Breast epithelium (tissue), 4 donors: ENCODE data around the gene TASOR2. TPM values are rescaled to one million over a fixed set of nuclear protein-coding genes. Genes with fewer than 3 reads are reported as not detected.

Experiments
- DNase-seq, 2 donors: peaks; one replicate each; pipeline ENCODE4 v3.0.0-alpha.2; 2019; ENCODE audit warnings: low spot score in 2 of 2
- H3K27ac ChIP-seq, 2 donors: fragments of 200-600 bp; sonication (generic) in 1 of 2; one replicate each; pipeline ENCODE4 v1.5.1; 2016 to 2019; ENCODE audit warnings: mild to moderate bottlenecking in 1 of 2
- H3K27me3 ChIP-seq, 2 donors: fragments of 200-600 bp; sonication (generic) in 1 of 2; one replicate each; pipeline versions ENCODE4 v1.5.1 to v1.6.0; 2017 to 2019; ENCODE audit warnings: control low read depth in 1 of 2, mild to moderate bottlenecking in 1 of 2
- H3K36me3 ChIP-seq: fragments of 200-600 bp; one replicate; pipeline ENCODE4 v1.5.1; 2019
- H3K4me1 ChIP-seq, 2 donors: fragments of 200-600 bp; sonication (generic); one replicate each; pipeline ENCODE4 v1.5.1; 2016 to 2019; ENCODE audit warnings: control low read depth in 1 of 2
- H3K4me3 ChIP-seq, 3 donors: fragments of 200-600 bp; sonication (generic); 1 replicate in 2 of 3; 2 replicates in 1 of 3; pipeline ENCODE4 v1.5.1; 2016 to 2019; ENCODE audit warnings: mild to moderate bottlenecking in 3 of 3, moderate library complexity in 2 of 3
- H3K9me3 ChIP-seq, 2 donors: fragments of 200-600 bp; sonication (generic) in 1 of 2; one replicate each; pipeline ENCODE4 v1.5.1; 2016 to 2019; ENCODE audit warnings: control low read depth in 1 of 2
- POLR2A ChIP-seq: fragments of 450-650 bp; IDR thresholded peaks from one replicate; pipeline ENCODE4 v1.6.1; 2016; ENCODE audit warnings: antibody characterized with exemption, mild to moderate bottlenecking, moderate library complexity
- POLR2AphosphoS5 ChIP-seq, 3 donors: sonication (generic); formaldehyde crosslinking; IDR thresholded peaks; one replicate each; pipeline ENCODE4 v1.6.1; 2017; ENCODE audit warnings: antibody characterized with exemption in 3 of 3
- intact Hi-C: fragments of 100-400 bp; cut with DNase I; formaldehyde crosslinking; loops from one replicate; pipeline ENCODE4 v1.15.1; 2023; ENCODE audit warnings: low total_unique reads
- total RNA-seq, 3 donors: library from RNA; depleted of rRNA; stranded (reverse); fragments of >200 nt; gene quantifications; one replicate each; pipeline ENCODE4 v1.1.0, GENCODE V29; 2016
- TF ChIP-seq, protein P1 (sequence below), 3 donors: fragments of 450-650 bp; IDR thresholded peaks; one replicate each; pipeline ENCODE4 v1.5.1; 2016 to 2017; ENCODE audit warnings: antibody characterized with exemption in 3 of 3, mild to moderate bottlenecking in 3 of 3, moderate library complexity in 3 of 3

The TASOR2 gene
- total RNA-seq, 3 donors from 2014 or later, result 80.5 to 115 (median 98.6) TPM

DNA sequence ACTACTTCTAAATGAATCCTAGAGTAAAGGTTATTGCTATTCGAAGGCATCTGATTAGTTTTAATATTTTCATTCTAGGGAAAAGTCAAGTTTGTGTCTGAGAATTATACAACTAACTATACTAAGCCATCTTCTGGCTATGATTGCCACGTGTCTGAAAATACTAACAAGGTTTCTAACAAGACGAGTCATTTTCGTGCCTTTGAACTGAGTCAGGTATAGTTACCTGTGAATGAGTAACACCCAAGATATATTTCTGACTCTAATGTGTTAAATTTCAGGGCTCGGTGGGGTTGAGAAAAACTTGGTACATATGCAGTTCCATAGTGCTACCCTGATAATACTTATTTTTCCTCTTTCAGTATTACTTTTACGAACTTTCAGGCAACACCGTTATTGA is 35.5 kb downstream of the TASOR2 start:
- no peak overlapping the region for H3K4me3 ChIP-seq
- H3K36me3 ChIP-seq, result no peaks in the 10 kb centered on the region
- no peaks in the 10 kb centered on the region for H3K9me3 ChIP-seq
- intact Hi-C loops, result no loop called here
- no peaks in the 10 kb centered on the region for H3K4me1 ChIP-seq
- TF ChIP-seq, protein P1, sequence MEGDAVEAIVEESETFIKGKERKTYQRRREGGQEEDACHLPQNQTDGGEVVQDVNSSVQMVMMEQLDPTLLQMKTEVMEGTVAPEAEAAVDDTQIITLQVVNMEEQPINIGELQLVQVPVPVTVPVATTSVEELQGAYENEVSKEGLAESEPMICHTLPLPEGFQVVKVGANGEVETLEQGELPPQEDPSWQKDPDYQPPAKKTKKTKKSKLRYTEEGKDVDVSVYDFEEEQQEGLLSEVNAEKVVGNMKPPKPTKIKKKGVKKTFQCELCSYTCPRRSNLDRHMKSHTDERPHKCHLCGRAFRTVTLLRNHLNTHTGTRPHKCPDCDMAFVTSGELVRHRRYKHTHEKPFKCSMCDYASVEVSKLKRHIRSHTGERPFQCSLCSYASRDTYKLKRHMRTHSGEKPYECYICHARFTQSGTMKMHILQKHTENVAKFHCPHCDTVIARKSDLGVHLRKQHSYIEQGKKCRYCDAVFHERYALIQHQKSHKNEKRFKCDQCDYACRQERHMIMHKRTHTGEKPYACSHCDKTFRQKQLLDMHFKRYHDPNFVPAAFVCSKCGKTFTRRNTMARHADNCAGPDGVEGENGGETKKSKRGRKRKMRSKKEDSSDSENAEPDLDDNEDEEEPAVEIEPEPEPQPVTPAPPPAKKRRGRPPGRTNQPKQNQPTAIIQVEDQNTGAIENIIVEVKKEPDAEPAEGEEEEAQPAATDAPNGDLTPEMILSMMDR (IDR thresholded peaks at IDR 0.05), result no peak
- TF ChIP-seq POLR2A, result no peak
- no peak for TF ChIP-seq POLR2AphosphoS5 (IDR thresholded peaks at IDR 0.05)
- no peak for DNase-seq
- H3K27me3 ChIP-seq, result no peaks in the 10 kb centered on the region
- H3K27ac ChIP-seq, result no peak overlapping the region

DNA sequence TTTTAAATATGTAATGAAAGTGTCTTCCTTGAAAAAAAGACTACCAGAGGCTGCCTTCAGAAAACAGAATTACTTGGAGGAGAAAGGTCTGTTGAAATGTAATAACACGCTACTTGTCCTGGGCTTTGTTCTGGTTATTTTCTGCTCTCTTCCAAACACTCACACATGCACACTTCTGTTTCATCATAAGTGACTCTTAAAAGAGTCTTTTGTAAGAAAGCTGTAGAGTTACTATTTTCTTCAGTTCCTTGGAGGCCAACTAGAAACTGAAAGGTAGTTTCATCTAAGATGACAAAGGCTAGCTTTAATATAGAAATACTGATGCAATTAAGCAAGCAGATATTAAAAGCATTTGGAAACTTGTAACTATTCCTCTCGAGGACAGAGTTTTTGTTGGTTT is 39.1 kb downstream of the TASOR2 start:
- H3K4me3 ChIP-seq, result no peak overlapping the region
- no peaks in the 10 kb centered on the region for H3K27me3 ChIP-seq
- H3K9me3 ChIP-seq, result no peaks in the 10 kb centered on the region
- H3K27ac ChIP-seq, result peak overlapping the region in 1 of 2 donors; percentile 42
- no peaks in the 10 kb centered on the region for H3K4me1 ChIP-seq
- intact Hi-C loops, result no loop called here
- no peak for DNase-seq
- no peak for TF ChIP-seq POLR2A
- TF ChIP-seq POLR2AphosphoS5 (IDR thresholded peaks at IDR 0.05), result no peak
- TF ChIP-seq, protein P1 (IDR thresholded peaks at IDR 0.05), result no peak
- H3K36me3 ChIP-seq, result no peaks in the 10 kb centered on the region

DNA sequence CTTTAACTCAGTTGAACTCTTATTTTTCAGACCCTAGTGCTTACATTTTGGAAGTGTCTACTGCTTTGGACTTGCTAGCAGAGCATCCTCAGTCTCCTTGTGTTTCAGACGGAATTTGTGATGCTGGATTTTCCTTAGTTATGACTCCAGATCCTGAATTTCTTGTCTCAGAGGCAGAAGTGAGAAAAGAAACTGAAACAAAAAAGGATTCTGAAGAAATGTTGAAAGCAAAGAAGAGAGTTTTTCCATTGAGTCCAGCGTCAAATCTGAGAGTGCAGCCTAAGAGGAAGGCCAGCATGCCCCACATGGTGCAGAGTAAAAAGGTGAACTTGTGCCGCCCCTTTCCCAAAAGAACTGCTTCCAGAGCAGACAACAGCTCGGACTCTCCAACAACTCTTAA is 46.1 kb downstream of the TASOR2 start:
- intact Hi-C loops, result no loop called here
- H3K36me3 ChIP-seq, result no peaks in the 10 kb centered on the region
- TF ChIP-seq POLR2AphosphoS5 (IDR thresholded peaks at IDR 0.05) (no peak), POLR2A (no peak)
- TF ChIP-seq, protein P1 (IDR thresholded peaks at IDR 0.05), result no peak

DNA sequence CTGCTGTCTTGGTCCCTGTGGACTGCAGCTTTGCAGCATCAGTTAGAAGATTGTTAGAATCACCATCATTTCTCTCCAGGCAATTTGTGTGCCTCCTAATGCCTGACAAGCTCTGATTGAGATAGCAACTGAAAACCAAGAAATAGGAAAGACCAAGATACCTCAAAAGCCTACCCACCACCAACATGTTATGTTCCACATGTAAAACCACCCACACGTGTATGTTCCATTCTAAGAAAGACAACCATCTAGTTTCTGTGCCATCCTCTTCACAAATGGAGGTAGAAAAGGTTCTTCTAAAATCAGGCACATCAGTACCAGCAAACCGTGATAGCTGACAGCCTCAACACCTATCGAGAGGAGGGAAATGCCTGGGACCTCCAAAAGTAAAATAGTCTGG is 46.9 kb downstream of the TASOR2 start:
- Histone ChIP-seq H3K4me1 (no peaks in the 10 kb centered on the region), H3K36me3 (no peaks in the 10 kb centered on the region), H3K9me3 (no peaks in the 10 kb centered on the region), H3K4me3 (no peak overlapping the region), H3K27ac (no peak overlapping the region), H3K27me3 (no peaks in the 10 kb centered on the region)
- DNase-seq, result no peak
- intact Hi-C loops, result no loop called here
- TF ChIP-seq, protein P1 (IDR thresholded peaks at IDR 0.05), result no peak
- no peak for TF ChIP-seq POLR2A
- no peak for TF ChIP-seq POLR2AphosphoS5 (IDR thresholded peaks at IDR 0.05)

More for the DNA sequence above, 46.1 kb downstream of the TASOR2 start:
- DNase-seq, result no peak
- Histone ChIP-seq H3K27me3 (no peaks in the 10 kb centered on the region), H3K27ac (no peak overlapping the region), H3K4me1 (no peaks in the 10 kb centered on the region), H3K9me3 (no peaks in the 10 kb centered on the region), H3K4me3 (no peak overlapping the region)

DNA sequence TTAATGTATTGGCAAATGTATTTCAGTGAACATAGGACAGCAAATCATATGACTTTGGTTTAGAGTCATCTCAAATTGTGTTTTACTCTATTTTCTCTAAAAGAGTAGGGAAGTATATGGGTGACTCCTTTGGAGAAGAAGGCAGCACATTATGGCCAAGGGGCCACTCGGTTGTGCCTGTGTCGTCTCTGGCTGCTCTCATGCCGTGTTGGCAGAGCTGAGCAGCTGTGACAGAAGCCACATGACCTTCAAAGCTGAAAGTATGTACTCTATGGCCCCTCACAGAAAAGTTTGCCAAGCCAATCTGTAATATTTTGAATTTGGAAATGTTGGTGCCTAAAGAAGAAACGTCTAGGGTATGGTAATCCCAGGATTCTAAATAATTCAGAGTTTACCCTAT is 47.5 kb downstream of the TASOR2 start:
- DNase-seq, result no peak
- Histone ChIP-seq H3K27ac (no peak overlapping the region), H3K4me3 (no peak overlapping the region), H3K27me3 (no peaks in the 10 kb centered on the region), H3K4me1 (no peaks in the 10 kb centered on the region), H3K9me3 (no peaks in the 10 kb centered on the region), H3K36me3 (no peaks in the 10 kb centered on the region)
- TF ChIP-seq, protein P1 (IDR thresholded peaks at IDR 0.05), result no peak
- TF ChIP-seq POLR2AphosphoS5 (IDR thresholded peaks at IDR 0.05), result no peak
- TF ChIP-seq POLR2A, result no peak
- intact Hi-C loops, result no loop called here

Other genes with a start within 250 kb of the TASOR2 start
- 10 to 100 TPM in 2 of 3 donors, not detected in 1; 31.0 to 31.1 TPM for gene CALML5, start 185.3 kb upstream of the TASOR2 start, total RNA-seq
- gene CALML3, start 159.9 kb upstream of the TASOR2 start, total RNA-seq, result 10 to 100 TPM in 1 of 3 donors, 1 to 10 TPM in 1, not detected in 1; 3.6 to 13.5 TPM
- gene ASB13, start 18.2 kb upstream of the TASOR2 start, total RNA-seq, result 10 to 100 TPM; 37.9 to 61.8 (median 42.9) TPM
- gene GDI2, start 128.6 kb downstream of the TASOR2 start, total RNA-seq, result 100 to 1,000 TPM; 249 to 342 (median 259) TPM
- 10 to 100 TPM in 1 of 3 donors, 1 to 10 TPM in 2; 5.9 to 13.1 (median 8.8) TPM for gene ANKRD16, start 205.1 kb downstream of the TASOR2 start, total RNA-seq
- gene FBH1, start 205.4 kb downstream of the TASOR2 start, total RNA-seq, result 100 to 1,000 TPM in 2 of 3 donors, 10 to 100 TPM in 1; 91.2 to 115 (median 109) TPM